Subcutaneous abdominal adipose tissue (tissue), 5 donors: ENCODE results near the gene GRIP2.
A peak's percentile ranks its signal among the peaks of the same experiment; 100 is the strongest.

Experiments used
- H3K27ac ChIP-seq: one replicate; pipeline ENCODE4 v1.7.0; 2013; ENCODE audit warnings: low read depth, mild to moderate bottlenecking, inconsistent platforms, low read length, moderate library complexity
- H3K27me3 ChIP-seq, 5 donors: one replicate each; pipeline ENCODE4 v1.7.0; 2013; ENCODE audit warnings: low read length in 5 of 5, inconsistent platforms in 1 of 5; ENCODE audit not compliant: control insufficient read depth in 5 of 5, insufficient read depth in 4 of 5
- H3K36me3 ChIP-seq, 5 donors: one replicate each; pipeline ENCODE4 v1.7.0; 2013; ENCODE audit warnings: low read length in 5 of 5; ENCODE audit not compliant: control insufficient read depth in 5 of 5, insufficient read depth in 5 of 5
- H3K4me1 ChIP-seq, 5 donors: one replicate each; pipeline ENCODE4 v1.7.0; 2013; ENCODE audit warnings: low read length in 5 of 5, mild to moderate bottlenecking in 3 of 5, moderate library complexity in 1 of 5; ENCODE audit not compliant: control insufficient read depth in 5 of 5, insufficient read depth in 5 of 5
- H3K4me3 ChIP-seq, 5 donors: one replicate each; pipeline ENCODE4 v1.7.0; 2013; ENCODE audit warnings: low read length in 5 of 5, low read depth in 1 of 5
- H3K9ac ChIP-seq, 5 donors: one replicate each; pipeline ENCODE4 v1.7.0; 2013; ENCODE audit warnings: low read length in 5 of 5, mild to moderate bottlenecking in 4 of 5, moderate library complexity in 3 of 5
- H3K9me3 ChIP-seq, 5 donors: one replicate each; pipeline ENCODE4 v1.7.0; 2013; ENCODE audit warnings: low read length in 5 of 5; ENCODE audit not compliant: control insufficient read depth in 5 of 5
- donor health status: healthy.
- donor health status: healthy.
- donor health status: healthy.
- donor health status: healthy.
- donor health status: healthy.

Gene GRIP2

DNA sequence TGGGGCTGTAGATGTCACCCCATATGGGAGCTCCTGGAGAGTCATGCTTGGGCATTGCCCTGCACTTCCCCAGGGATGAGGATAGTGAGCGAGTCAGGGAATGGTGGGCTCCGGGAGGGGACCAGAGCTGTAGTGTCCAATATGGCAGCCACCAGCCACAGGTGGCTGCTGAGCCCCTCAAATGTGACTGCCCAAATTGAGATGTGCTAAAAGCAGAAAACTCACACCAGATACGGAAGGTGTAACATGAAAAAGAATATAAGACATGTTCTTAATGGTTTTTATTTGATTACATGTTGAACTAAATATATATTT is 31.7 kb downstream of the GRIP2 start:
- no peak overlapping the region for H3K27ac ChIP-seq
- H3K4me3 ChIP-seq: no peak overlapping the region
- no peak overlapping the region for H3K9ac ChIP-seq
- peaks cover 0 to 4% (median 0%) of the 10 kb centered on the region in 5 donors for H3K4me1 ChIP-seq
- H3K9me3 ChIP-seq: peaks cover 0 to 4% (median under 1%) of the 10 kb centered on the region in 5 donors
- peaks cover 0 to 7% (median 4%) of the 10 kb centered on the region in 5 donors for H3K27me3 ChIP-seq
- H3K36me3 ChIP-seq: no peaks in the 10 kb centered on the region

DNA sequence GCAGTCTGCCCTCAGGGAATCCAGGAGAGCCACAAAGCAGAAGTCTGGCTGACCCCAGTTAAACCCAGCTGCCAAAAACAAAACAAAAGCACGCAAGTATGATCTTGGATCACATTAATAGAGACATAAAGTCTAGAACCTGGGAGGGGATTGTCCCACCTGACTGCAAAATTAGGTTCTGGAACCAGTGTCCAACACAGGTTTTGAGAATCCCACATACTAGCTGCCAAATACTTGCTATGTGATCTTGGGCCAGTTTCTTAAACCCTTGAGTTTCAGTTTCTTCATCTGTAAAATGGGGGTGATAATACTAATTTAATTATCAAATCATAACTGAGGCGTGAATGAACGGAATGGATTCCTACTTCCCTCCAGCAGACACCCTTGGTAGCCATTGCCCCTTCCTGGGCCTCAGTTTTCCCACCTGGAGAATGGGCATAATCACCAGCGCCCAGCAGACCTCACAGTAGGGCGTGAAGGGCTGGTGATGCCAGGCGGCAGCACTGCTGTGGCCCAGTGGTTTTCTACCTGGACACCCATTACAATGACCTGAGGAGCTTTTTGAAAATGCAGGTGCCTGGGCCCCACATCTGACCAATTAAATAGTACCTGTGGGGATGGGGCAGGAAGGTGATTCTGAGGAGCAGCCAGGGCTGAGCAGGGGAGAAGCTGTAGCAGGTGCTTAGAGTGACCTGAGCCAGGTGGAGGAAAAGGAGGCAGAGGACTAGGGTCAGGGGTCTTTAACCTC is 32.2 kb downstream of the GRIP2 start:
- Histone ChIP-seq H3K4me1 (peaks cover 0 to 2% (median 0%) of the 10 kb centered on the region in 5 donors), H3K9ac (no peak overlapping the region), H3K27ac (no peak overlapping the region), H3K36me3 (no peaks in the 10 kb centered on the region), H3K9me3 (peaks cover 1 to 9% (median 6%) of the 10 kb centered on the region in 5 donors), H3K27me3 (peaks cover 0 to 7% (median 4%) of the 10 kb centered on the region in 5 donors), H3K4me3 (no peak overlapping the region)

DNA sequence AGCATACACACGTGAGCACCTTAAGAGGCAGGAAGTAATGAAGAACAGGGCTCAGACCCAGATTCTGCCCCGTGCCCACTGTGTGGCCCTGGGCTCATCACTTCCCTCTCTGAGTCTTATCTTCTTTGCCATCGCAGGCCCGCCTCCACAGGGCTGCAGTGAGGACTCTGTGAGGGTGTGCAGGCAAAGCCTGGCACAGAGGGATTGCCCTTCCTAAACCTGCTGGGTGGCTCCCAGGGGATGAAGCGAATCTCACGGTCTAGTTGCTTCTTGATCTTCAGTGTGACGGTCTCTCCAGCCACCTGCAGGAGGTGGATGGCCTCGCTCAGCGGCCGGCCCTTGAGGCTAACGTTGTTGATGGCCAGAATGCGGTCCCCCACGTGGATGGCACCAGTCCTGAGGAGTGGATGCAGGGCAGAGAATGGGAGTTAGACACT is 32.8 kb downstream of the GRIP2 start:
- H3K27me3 ChIP-seq: peaks cover 0 to 7% (median 4%) of the 10 kb centered on the region in 5 donors
- H3K4me3 ChIP-seq: no peak overlapping the region
- peaks cover 2 to 15% (median 9%) of the 10 kb centered on the region in 5 donors for H3K9me3 ChIP-seq
- no peaks in the 10 kb centered on the region for H3K36me3 ChIP-seq
- H3K4me1 ChIP-seq: peaks cover 0 to 2% (median 0%) of the 10 kb centered on the region in 5 donors
- no peak overlapping the region for H3K9ac ChIP-seq
- no peak overlapping the region for H3K27ac ChIP-seq

DNA sequence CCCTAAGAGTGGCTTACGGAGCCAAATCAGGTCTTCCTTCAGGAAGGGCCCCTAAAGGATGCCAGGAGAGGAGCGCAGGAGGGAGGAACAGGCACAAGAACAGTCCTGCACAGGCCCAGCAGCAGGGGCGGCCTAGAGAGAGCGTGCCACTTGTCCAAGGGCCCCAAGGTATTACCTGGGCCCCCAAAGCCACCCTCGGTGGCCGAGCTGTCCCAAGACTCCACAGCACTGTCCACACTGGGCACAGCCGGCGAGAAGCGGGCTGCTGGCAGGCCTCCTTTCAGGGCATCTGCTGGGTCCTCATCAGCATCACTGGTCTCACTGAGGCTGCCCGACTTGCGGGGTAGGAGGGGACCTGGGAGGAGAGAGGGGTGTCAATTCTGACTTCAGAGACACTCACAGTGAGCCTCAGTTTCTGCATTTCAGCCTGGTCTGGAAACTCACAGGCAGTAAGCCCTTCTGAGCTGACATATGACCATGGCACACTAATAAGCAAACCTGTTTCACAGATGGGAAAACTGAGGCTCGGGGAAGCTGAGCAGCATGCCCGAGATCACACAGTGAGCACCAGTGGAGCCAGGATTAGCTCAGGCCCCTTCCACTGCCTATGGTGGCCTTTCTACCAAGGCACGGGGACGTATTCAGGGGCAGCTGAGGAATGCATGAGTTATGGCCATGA is 33.4 kb downstream of the GRIP2 start:
- H3K4me3 ChIP-seq: no peak overlapping the region
- peaks cover 0 to 2% (median 0%) of the 10 kb centered on the region in 5 donors for H3K4me1 ChIP-seq
- peaks cover 0 to 7% (median 4%) of the 10 kb centered on the region in 5 donors for H3K27me3 ChIP-seq
- H3K9ac ChIP-seq: no peak overlapping the region
- H3K9me3 ChIP-seq: peaks cover 2 to 20% (median 9%) of the 10 kb centered on the region in 5 donors
- H3K36me3 ChIP-seq: no peaks in the 10 kb centered on the region
- no peak overlapping the region for H3K27ac ChIP-seq

DNA sequence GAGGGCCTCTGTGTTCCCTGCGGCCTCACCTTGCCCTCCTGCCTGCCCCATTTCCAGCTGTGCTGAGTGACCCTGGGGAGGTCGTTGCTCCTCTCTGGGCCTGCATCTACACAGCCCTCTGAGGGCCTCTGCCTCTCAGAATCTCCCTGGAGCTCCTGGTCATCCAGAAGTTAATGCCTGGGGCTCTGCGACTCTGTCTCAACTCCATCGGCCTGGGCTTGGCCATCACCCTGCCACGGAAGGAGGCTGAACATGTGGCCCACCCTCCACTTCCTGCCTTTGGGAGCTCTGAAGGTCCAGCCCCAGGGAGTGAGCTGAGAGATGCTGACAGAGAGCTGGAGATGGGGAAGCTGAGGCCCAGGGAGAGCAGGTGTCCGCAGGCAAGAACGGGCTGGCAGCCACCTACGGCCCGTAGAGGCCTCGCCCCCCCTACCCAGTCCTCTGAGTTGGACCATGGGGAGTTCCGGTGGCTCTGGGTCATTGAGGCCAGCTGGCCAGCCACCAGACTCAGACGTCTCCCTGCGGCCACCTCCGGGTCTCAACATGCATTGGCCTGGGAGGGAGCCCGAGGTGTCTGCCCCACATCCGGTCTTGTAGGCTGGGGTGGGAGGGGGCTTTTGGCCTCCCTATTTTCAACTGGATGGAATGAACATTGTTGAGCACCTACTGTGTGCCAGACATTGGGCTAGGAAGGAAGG is 34.2 kb downstream of the GRIP2 start:
- H3K4me3 ChIP-seq: no peak overlapping the region
- H3K36me3 ChIP-seq: no peaks in the 10 kb centered on the region
- peaks cover 0 to 7% (median 4%) of the 10 kb centered on the region in 5 donors for H3K27me3 ChIP-seq
- peaks cover 0 to 2% (median 0%) of the 10 kb centered on the region in 5 donors for H3K4me1 ChIP-seq
- H3K9me3 ChIP-seq: peaks cover 2 to 25% (median 12%) of the 10 kb centered on the region in 5 donors
- no peak overlapping the region for H3K27ac ChIP-seq
- H3K9ac ChIP-seq: no peak overlapping the region

DNA sequence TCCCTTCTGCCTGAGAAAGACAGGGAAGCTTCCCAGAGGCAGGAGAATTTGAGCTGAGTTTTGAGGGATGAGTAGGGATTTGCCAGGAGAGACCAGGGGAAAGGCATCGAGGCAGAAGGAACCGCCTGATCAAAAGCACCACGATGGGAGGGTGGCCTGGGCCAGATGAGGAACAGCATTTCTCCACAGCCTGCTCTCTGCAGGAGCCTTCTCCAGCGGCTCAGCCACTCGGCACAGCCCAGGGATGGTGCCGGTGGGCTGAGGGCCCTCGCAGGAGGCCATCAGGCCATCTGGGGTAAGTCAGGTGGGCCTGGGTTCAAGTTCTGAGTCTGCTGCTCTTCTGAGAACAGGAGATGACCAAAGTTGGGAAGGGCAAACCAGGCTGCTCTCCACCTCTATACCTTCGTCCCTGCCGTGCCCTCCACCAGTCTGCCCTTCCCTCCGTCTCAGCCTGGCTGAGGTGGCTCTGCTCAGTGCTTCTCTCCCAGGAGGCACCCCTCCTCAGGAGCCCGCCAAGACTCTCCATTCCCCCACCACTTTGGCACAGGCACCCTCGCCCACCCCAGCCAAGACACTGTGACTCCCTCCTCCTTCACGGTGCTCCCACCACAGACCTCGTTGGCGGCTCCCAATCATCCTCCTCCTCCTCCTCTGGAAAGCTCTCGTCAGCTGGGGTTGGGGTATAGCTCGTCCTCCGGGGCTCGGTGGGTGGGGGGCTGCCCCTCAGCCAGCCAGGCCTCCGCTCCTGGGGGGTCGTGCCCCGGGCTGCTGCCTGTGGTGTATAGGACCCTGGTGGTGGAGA is 34.9 kb downstream of the GRIP2 start:
- Histone ChIP-seq H3K4me3 (no peak overlapping the region), H3K9me3 (peaks cover 3 to 32% (median 15%) of the 10 kb centered on the region in 5 donors), H3K27me3 (peaks cover 0 to 7% (median 4%) of the 10 kb centered on the region in 5 donors), H3K36me3 (no peaks in the 10 kb centered on the region), H3K27ac (no peak overlapping the region), H3K4me1 (peaks cover 0 to 2% (median 0%) of the 10 kb centered on the region in 5 donors), H3K9ac (no peak overlapping the region)

DNA sequence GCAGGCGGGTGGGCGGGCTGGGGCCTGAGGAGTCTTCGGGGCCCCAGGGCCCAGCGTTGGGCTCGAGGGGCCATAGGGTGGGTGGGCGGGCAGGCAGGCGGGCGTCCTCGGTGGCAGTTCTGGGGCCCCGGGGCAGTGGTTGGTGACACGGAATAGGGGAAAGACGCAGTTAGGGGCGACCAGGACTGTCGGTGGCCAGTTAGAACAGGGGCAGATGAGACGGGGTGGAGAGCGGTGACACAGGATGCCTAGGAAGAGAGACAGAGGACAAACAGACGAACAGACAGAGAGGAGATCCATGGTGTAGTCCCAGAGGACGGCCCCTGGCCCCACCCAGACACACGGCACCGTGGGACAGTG is 36.5 kb downstream of the GRIP2 start:
- H3K27ac ChIP-seq: no peak overlapping the region
- no peaks in the 10 kb centered on the region for H3K36me3 ChIP-seq
- H3K9ac ChIP-seq: no peak overlapping the region
- peaks cover 5 to 35% (median 20%) of the 10 kb centered on the region in 5 donors for H3K9me3 ChIP-seq
- H3K27me3 ChIP-seq: peaks cover 0 to 7% (median 4%) of the 10 kb centered on the region in 5 donors
- H3K4me3 ChIP-seq: no peak overlapping the region
- peaks cover 0 to under 1% (median 0%) of the 10 kb centered on the region in 5 donors for H3K4me1 ChIP-seq

DNA sequence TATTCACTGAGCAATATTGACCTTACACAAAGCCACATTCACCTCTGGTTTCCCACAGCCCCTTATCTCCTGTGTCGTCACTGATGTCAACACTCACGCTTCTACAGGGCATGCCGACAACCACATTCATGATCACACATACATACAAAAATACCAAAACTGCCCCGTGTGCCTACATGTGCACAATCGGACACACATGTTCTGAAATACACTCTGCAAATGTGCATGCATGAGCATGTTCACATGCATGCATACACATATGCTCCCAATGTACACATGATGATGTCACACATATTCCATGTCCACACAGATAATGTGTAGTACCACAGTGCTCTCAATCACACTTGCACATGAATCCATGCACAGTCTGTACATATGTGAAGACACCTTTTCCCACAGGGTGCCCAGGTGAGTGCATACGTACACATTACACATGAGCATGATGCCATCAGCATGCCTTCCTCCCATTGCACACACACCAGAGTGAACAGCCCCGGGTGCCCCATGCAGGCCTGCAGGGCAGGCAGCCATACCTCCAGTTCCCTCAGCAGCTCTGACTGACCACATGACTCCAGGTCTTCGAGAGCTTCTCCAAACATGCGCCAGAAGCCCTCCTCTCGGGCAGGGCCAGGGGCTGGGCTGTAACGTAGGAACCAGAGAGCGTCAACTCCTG is 37.0 kb downstream of the GRIP2 start:
- Histone ChIP-seq H3K27ac (no peak overlapping the region), H3K9ac (no peak overlapping the region), H3K4me3 (peak overlapping the region in 1 of 5 donors; percentile 1), H3K36me3 (no peaks in the 10 kb centered on the region), H3K27me3 (peaks cover 0 to 5% (median 4%) of the 10 kb centered on the region in 5 donors), H3K9me3 (peaks cover 5 to 35% (median 20%) of the 10 kb centered on the region in 5 donors), H3K4me1 (no peaks in the 10 kb centered on the region)

DNA sequence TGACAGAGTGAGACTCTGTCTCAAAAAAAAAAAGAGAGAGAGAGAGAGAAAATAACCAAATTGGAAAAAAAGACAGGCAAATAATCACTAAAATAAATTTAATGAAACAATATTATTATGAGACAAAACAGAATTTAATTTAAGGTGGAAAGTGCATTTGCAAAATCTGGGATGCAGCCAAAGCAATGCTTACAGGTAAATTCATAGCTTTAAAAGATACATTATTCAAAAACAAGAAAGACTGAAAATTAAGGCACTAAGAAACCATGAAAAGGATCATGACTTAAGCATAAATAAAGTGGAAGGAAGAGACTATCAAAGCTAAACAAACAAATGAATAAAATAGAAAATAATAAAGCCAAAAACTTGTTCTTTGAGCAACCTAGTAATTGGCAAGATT is 37.7 kb downstream of the GRIP2 start:
- Histone ChIP-seq H3K9ac (no peak overlapping the region), H3K36me3 (no peaks in the 10 kb centered on the region), H3K9me3 (peaks cover 5 to 35% (median 20%) of the 10 kb centered on the region in 5 donors), H3K4me1 (no peaks in the 10 kb centered on the region), H3K27ac (no peak overlapping the region), H3K4me3 (no peak overlapping the region), H3K27me3 (peaks cover 0 to 5% (median 3%) of the 10 kb centered on the region in 5 donors)
